K562 (cell line): ENCODE data around the gene ARHGAP42. TPM values are rescaled to one million over a fixed set of nuclear protein-coding genes. Genes with fewer than 3 reads are reported as not detected.
A peak's percentile ranks its signal among the peaks of the same experiment; 100 is the strongest.

ENCODE experiments used
- ATF7 ChIP-seq: fragments of 450-650 bp; IDR thresholded peaks from 2 replicates; pipeline ENCODE4 v1.7.1; 2014; ENCODE audit warnings: mild to moderate bottlenecking, moderate library complexity
- BCL6 ChIP-seq: fragments of 250-450 bp; sonication (Bioruptor Pico); IDR thresholded peaks from 2 replicates; pipeline ENCODE4 v1.4.0; 2020
- C11orf30 ChIP-seq: fragments of 450-650 bp; IDR thresholded peaks from 2 replicates; pipeline ENCODE4 v1.6.1; 2016; ENCODE audit warnings: low read depth, mild to moderate bottlenecking
- CBFA2T3 ChIP-seq: fragments of 450-650 bp; IDR thresholded peaks from 2 replicates; pipeline ENCODE4 v1.6.1; 2017
- CTCF ChIP-seq, 3 experiments: IDR thresholded peaks in 2 of 3; conservative IDR thresholded peaks in 1 of 3; 2 replicates each; pipeline ENCODE4 v1.5.1; 2011 to 2012; ENCODE audit warnings: low read length in 3 of 3, mild to moderate bottlenecking in 3 of 3, control low read depth in 2 of 3, improper control_type of control experiment in 1 of 3, inconsistent platforms in 1 of 3, low read depth in 1 of 3, mixed read lengths in 1 of 3, moderate library complexity in 1 of 3; ENCODE audit not compliant: insufficient read depth in 2 of 3
- EP400 ChIP-seq: fragments of 450-650 bp; IDR thresholded peaks from 2 replicates; pipeline ENCODE4 v1.6.1; 2017; ENCODE audit warnings: antibody characterized with exemption, mild to moderate bottlenecking, moderate library complexity
- ETV6 ChIP-seq, 3 experiments: fragments of 150-350 bp in 1 of 3; sonication (generic) in 1 of 3; formaldehyde crosslinking in 1 of 3; IDR thresholded peaks; 2 replicates each; pipeline versions ENCODE4 v1.6.1 to v1.8.0; 2014 to 2022; ENCODE audit warnings: borderline replicate concordance in 2 of 3, low read depth in 2 of 3, antibody characterized with exemption in 1 of 3, low read length in 1 of 3, mild to moderate bottlenecking in 1 of 3, missing genetic modification reagents in 1 of 3
- GTF2F1 ChIP-seq: IDR thresholded peaks from 2 replicates; pipeline ENCODE4 v1.6.1; 2011; ENCODE audit warnings: low read depth, low read length, improper control_type of control experiment
- HBP1 ChIP-seq: fragments of 450-650 bp; formaldehyde crosslinking; IDR thresholded peaks from 2 replicates; pipeline ENCODE4 v1.4.0; 2022; ENCODE audit warnings: missing genetic modification characterization
- KDM2B ChIP-seq: fragments of 250-450 bp; sonication (Bioruptor Pico); IDR thresholded peaks from 2 replicates; pipeline ENCODE4 v1.8.0; 2021; ENCODE audit warnings: mild to moderate bottlenecking, moderate library complexity
- MLX ChIP-seq, 2 experiments: fragments of 450-650 bp in 1 of 2; sonication (generic) in 1 of 2; formaldehyde crosslinking; conservative IDR thresholded peaks; 2 replicates each; pipeline versions ENCODE4 v1.4.0 to v1.8.1; 2020 to 2022; ENCODE audit warnings: mild to moderate bottlenecking in 1 of 2, missing genetic modification reagents in 1 of 2
- NONO ChIP-seq, 2 experiments: fragments of 200-400 bp in 1 of 2; fragments of 450-650 bp in 1 of 2; formaldehyde crosslinking in 1 of 2; IDR thresholded peaks; 2 replicates each; pipeline ENCODE4 v1.6.1; 2017; ENCODE audit warnings: low read depth in 2 of 2, mild to moderate bottlenecking in 2 of 2, moderate library complexity in 2 of 2, low read length in 1 of 2
- NRF1 ChIP-seq, 2 experiments: fragments of 450-650 bp; IDR thresholded peaks in 1 of 2; conservative IDR thresholded peaks in 1 of 2; 2 replicates each; pipeline ENCODE4 v1.6.1; 2014; ENCODE audit warnings: mild to moderate bottlenecking in 2 of 2
- PHF8 ChIP-seq: fragments of 200-600 bp; sonication (generic); IDR thresholded peaks from 2 replicates; pipeline ENCODE4 v1.6.1; 2012; ENCODE audit warnings: mixed run types, mild to moderate bottlenecking, inconsistent platforms, low read length, moderate library complexity, borderline replicate concordance
- PTTG1 ChIP-seq: fragments of 450-650 bp; IDR thresholded peaks from 2 replicates; pipeline ENCODE4 v1.6.1; 2016; ENCODE audit warnings: low read depth, mild to moderate bottlenecking, missing genetic modification characterization, missing compliant biosample characterization
- RBFOX2 ChIP-seq: fragments of 200-400 bp; formaldehyde crosslinking; IDR thresholded peaks from 2 replicates; pipeline ENCODE4 v1.6.1; 2017; ENCODE audit warnings: low read depth, mild to moderate bottlenecking, low read length, moderate library complexity
- SOX6 ChIP-seq: fragments of 450-650 bp; IDR thresholded peaks from 2 replicates; pipeline ENCODE4 v1.6.1; 2014; ENCODE audit warnings: mild to moderate bottlenecking
- ZFP36 ChIP-seq: fragments of 150-350 bp; IDR thresholded peaks from 2 replicates; pipeline ENCODE4 v1.6.1; 2018; ENCODE audit warnings: low read length, low read depth; ENCODE audit not compliant: partially characterized antibody
- ZNF408 ChIP-seq: fragments of 250-450 bp; sonication (Bioruptor Pico); IDR thresholded peaks from 2 replicates; pipeline ENCODE4 v1.4.0; 2020; ENCODE audit warnings: low read depth, mild to moderate bottlenecking, moderate library complexity
- ZNF785 ChIP-seq: fragments of 250-450 bp; sonication (Bioruptor Pico); IDR thresholded peaks from 2 replicates; pipeline ENCODE4 v1.4.0; 2020; ENCODE audit warnings: mild to moderate bottlenecking
- ZNF79 ChIP-seq: fragments of 250-450 bp; sonication (Bioruptor Pico); IDR thresholded peaks from 2 replicates; pipeline ENCODE4 v1.4.0; 2020; ENCODE audit warnings: low read depth, mild to moderate bottlenecking, moderate library complexity
- polyA plus RNA-seq, 8 experiments: library from polyadenylated mRNA; depleted of rRNA in 4 of 8; stranded (reverse) in 5 of 8; unstranded in 3 of 8; fragments of >200 nt; fragmentation: Nextera tagmentation in 2 of 8; fragmentation: Illumina TruSeq in 1 of 8; extraction: Ambion mirVana in 2 of 8; extraction: Trizol in 1 of 8; gene quantifications; 2 replicates each; pipeline versions ENCODE4 v1.2.1 to v1.2.3, GENCODE V29; 2011 to 2014; ENCODE audit warnings: inconsistent platforms in 1 of 8, missing spikeins in 1 of 8
- total RNA-seq, 7 experiments: library from RNA; depleted of rRNA in 6 of 7; stranded (reverse); fragments of >200 nt in 6 of 7; fragmentation: Illumina TruSeq in 2 of 7; extraction: Trizol in 2 of 7; gene quantifications; 2 replicates each; pipeline versions ENCODE4 v1.2.1 to v1.2.3, GENCODE V29; 2011 to 2021; ENCODE audit warnings: low replicate concordance in 1 of 7
- TF ChIP-seq, protein P1 (sequence below): sonication (generic); formaldehyde crosslinking; IDR thresholded peaks from 2 replicates; pipeline ENCODE4 v1.8.0; 2023; ENCODE audit warnings: mild to moderate bottlenecking, missing genetic modification reagents
- TF ChIP-seq, protein P2 (sequence below): sonication (generic); formaldehyde crosslinking; IDR thresholded peaks from 2 replicates; pipeline ENCODE4 v1.9.0; 2022; ENCODE audit warnings: mild to moderate bottlenecking, missing genetic modification reagents

Gene ARHGAP42
- total and polyA plus RNA-seq, 9 of the 15 experiments (the other 6 are each of a cell fraction or from before 2014, with no cell fraction given), result 0.95 to 6.1 (median 2.4) TPM

DNA sequence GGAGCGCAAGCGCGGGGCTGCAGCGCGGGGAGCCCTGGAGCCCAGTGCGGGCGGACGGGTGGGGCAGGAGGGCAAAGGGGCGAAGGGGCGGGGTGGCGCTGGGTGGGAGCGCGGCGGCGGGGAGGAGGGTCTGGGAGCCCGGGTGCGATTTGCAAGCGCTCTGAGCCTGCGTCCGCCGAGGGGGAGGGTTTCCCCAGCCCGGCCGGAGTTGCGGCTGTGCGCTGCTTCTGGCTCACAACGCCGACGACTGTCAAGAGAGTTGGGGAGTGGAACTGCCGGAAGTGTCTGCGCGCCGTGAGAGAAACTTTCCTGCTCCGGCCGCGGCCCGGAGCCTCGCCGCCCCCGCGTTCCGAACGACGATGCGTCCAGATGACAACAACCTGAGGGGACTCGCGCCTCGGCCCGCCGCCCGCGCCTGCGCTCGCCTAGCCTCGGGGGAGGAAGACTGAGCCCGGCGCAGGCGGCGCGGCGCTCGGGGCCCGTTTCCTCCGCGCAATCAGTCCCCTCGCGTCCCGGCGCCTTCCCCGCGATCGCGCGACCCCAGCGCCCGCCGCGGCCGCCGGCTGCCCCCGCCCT lies at the start of gene ARHGAP42 (continued):
- TF ChIP-seq HBP1 (CRISPR knock-in tag) (no peak), BCL6 (CRISPR knock-in tag) (no peak), MLX (CRISPR knock-in tag; conservative IDR thresholded peaks at IDR 0.05) (no peak), ZFP36 (no peak), CTCF (IDR thresholded peaks at IDR 0.05 in 2 of 3, conservative IDR thresholded peaks at IDR 0.05 in 1 of 3; ENCODE audit: insufficient read depth in 2 of 3, low read depth in 1 of 3, low read length in 3 of 3) (no peak), ETV6 (IDR thresholded peaks at IDR 0.05; ENCODE audit: borderline replicate concordance in 1 of 2, low read depth in 2 of 2, low read length in 1 of 2) (no peak), ETV6 (CRISPR knock-in tag; IDR thresholded peaks at IDR 0.05; ENCODE audit: borderline replicate concordance) (no peak), ZNF79 (CRISPR knock-in tag) (no peak), KDM2B (CRISPR knock-in tag) (no peak), CBFA2T3 (no peak), SOX6 (no peak), ATF7 (no peak), ZNF785 (no peak), ZNF408 (CRISPR knock-in tag) (no peak), NONO (IDR thresholded peaks at IDR 0.05; ENCODE audit: low read depth in 2 of 2, low read length in 1 of 2) (0 out of 4 replicates have a peak, but pooled peaks of 1 of the 2 experiments have one; percentile 27), C11orf30 (no peak), PHF8 (peak; percentile 46; the same call in 1 of the 2 replicates), GTF2F1 (no peak), EP400 (no peak), RBFOX2 (peak; percentile 71), NRF1 (conservative IDR thresholded peaks at IDR 0.05 in 1 of 2, IDR thresholded peaks at IDR 0.05 in 1 of 2) (peak; percentile 85 to 88), PTTG1 (tag) (no peak)
- TF ChIP-seq, protein P1, sequence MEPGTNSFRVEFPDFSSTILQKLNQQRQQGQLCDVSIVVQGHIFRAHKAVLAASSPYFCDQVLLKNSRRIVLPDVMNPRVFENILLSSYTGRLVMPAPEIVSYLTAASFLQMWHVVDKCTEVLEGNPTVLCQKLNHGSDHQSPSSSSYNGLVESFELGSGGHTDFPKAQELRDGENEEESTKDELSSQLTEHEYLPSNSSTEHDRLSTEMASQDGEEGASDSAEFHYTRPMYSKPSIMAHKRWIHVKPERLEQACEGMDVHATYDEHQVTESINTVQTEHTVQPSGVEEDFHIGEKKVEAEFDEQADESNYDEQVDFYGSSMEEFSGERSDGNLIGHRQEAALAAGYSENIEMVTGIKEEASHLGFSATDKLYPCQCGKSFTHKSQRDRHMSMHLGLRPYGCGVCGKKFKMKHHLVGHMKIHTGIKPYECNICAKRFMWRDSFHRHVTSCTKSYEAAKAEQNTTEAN (CRISPR knock-in tag), result no peak
- TF ChIP-seq, protein P2, sequence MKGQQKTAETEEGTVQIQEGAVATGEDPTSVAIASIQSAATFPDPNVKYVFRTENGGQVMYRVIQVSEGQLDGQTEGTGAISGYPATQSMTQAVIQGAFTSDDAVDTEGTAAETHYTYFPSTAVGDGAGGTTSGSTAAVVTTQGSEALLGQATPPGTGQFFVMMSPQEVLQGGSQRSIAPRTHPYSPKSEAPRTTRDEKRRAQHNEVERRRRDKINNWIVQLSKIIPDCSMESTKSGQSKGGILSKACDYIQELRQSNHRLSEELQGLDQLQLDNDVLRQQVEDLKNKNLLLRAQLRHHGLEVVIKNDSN (CRISPR knock-in tag), result no peak
